H9 (cell line): ENCODE measurements around the gene SLC46A3. TPM values are rescaled to one million over a fixed set of nuclear protein-coding genes. Genes with fewer than 3 reads are reported as not detected.

Experiments used
- DNase-seq: peaks from one replicate; pipeline ENCODE4 v3.0.0-alpha.2; 2017
- H2AFZ ChIP-seq: one replicate; pipeline ENCODE4 v1.6.1; 2013; ENCODE audit warnings: mild to moderate bottlenecking, low read length, control low read depth, moderate library complexity
- H2AK5ac ChIP-seq: 2 replicates; pipeline ENCODE4 v1.6.1; 2013; ENCODE audit warnings: low read length, control low read depth, mixed read lengths; ENCODE audit not compliant: insufficient read length
- H2BK120ac ChIP-seq: one replicate; pipeline ENCODE4 v1.6.1; 2013; ENCODE audit warnings: low read depth, mild to moderate bottlenecking, low read length, control low read depth, inconsistent platforms; ENCODE audit not compliant: poor library complexity, severe bottlenecking
- H2BK12ac ChIP-seq: 2 replicates; pipeline ENCODE4 v1.6.1; 2013; ENCODE audit warnings: low read length, control low read depth, mixed read lengths, low read depth; ENCODE audit not compliant: insufficient read length
- H2BK15ac ChIP-seq: 2 replicates; pipeline ENCODE4 v1.6.1; 2013; ENCODE audit warnings: low read depth, low read length, control low read depth
- H2BK20ac ChIP-seq: one replicate; pipeline ENCODE4 v1.6.1; 2013; ENCODE audit warnings: low read depth, mild to moderate bottlenecking, low read length, control low read depth, inconsistent platforms; ENCODE audit not compliant: poor library complexity, severe bottlenecking
- H2BK5ac ChIP-seq: 2 replicates; pipeline ENCODE4 v1.6.1; 2013; ENCODE audit warnings: low read length, control low read depth, mixed read lengths; ENCODE audit not compliant: insufficient read length
- H3K14ac ChIP-seq: 2 replicates; pipeline ENCODE4 v1.6.1; 2013; ENCODE audit warnings: low read length, control low read depth; ENCODE audit not compliant: insufficient read depth
- H3K18ac ChIP-seq: 2 replicates; pipeline ENCODE4 v1.6.1; 2013; ENCODE audit warnings: low read depth, mild to moderate bottlenecking, mixed read lengths, low read length, control low read depth; ENCODE audit not compliant: insufficient read length
- H3K23ac ChIP-seq: 2 replicates; pipeline ENCODE4 v1.6.1; 2013; ENCODE audit warnings: low read length, control low read depth, mixed read lengths, low read depth; ENCODE audit not compliant: insufficient read length
- H3K23me2 ChIP-seq: 2 replicates; pipeline ENCODE4 v1.6.1; 2013; ENCODE audit warnings: low read depth, mild to moderate bottlenecking, mixed read lengths, low read length, control low read depth; ENCODE audit not compliant: insufficient read length, poor library complexity, severe bottlenecking
- H3K27ac ChIP-seq: 2 replicates; pipeline ENCODE4 v1.5.1; 2013; ENCODE audit warnings: low read length, control low read depth, mixed read lengths, low read depth; ENCODE audit not compliant: insufficient read length
- H3K27me3 ChIP-seq: 2 replicates; pipeline ENCODE4 v1.6.1; 2013; ENCODE audit warnings: low read length, control low read depth, inconsistent platforms; ENCODE audit not compliant: insufficient read depth
- H3K4ac ChIP-seq: 2 replicates; pipeline ENCODE4 v1.6.1; 2013; ENCODE audit warnings: low read depth, mild to moderate bottlenecking, control low read depth, inconsistent platforms, low read length, moderate library complexity
- H3K4me1 ChIP-seq: 2 replicates; pipeline ENCODE4 v1.6.1; 2013; ENCODE audit warnings: low read length, control low read depth, inconsistent platforms; ENCODE audit not compliant: insufficient read depth
- H3K4me2 ChIP-seq: 2 replicates; pipeline ENCODE4 v1.6.1; 2013; ENCODE audit warnings: low read length, control low read depth, mixed read lengths; ENCODE audit not compliant: insufficient read length, insufficient read depth
- H3K56ac ChIP-seq: 2 replicates; pipeline ENCODE4 v1.6.1; 2013; ENCODE audit warnings: low read depth, mild to moderate bottlenecking, mixed read lengths, low read length, control low read depth; ENCODE audit not compliant: insufficient read length
- H3K79me1 ChIP-seq: 2 replicates; pipeline ENCODE4 v1.6.1; 2013; ENCODE audit warnings: low read depth, mild to moderate bottlenecking, moderate library complexity, low read length, control low read depth, inconsistent platforms; ENCODE audit not compliant: insufficient read depth, poor library complexity, severe bottlenecking
- H3K79me2 ChIP-seq: 2 replicates; pipeline ENCODE4 v1.6.1; 2013; ENCODE audit warnings: low read length, control low read depth, inconsistent platforms; ENCODE audit not compliant: insufficient read depth
- H3K9ac ChIP-seq: 2 replicates; pipeline ENCODE4 v1.6.1; 2013; ENCODE audit warnings: low read length, control low read depth, mixed read lengths; ENCODE audit not compliant: insufficient read length; ENCODE audit errors: extremely low read depth
- H3K9me3 ChIP-seq: one replicate; pipeline ENCODE4 v1.6.1; 2013; ENCODE audit warnings: low read depth, low read length, inconsistent platforms; ENCODE audit not compliant: control insufficient read depth
- H3T11ph ChIP-seq: one replicate; pipeline ENCODE4 v1.6.1; 2013; ENCODE audit warnings: mild to moderate bottlenecking, low read length, control low read depth, inconsistent platforms
- H4K20me1 ChIP-seq: one replicate; pipeline ENCODE4 v1.6.1; 2013; ENCODE audit not compliant: control insufficient read depth, insufficient read length, insufficient read depth
- H4K5ac ChIP-seq: 2 replicates; pipeline ENCODE4 v1.6.1; 2013; ENCODE audit warnings: low read depth, mild to moderate bottlenecking, mixed read lengths, low read length, control low read depth; ENCODE audit not compliant: insufficient read length
- H4K8ac ChIP-seq: replicated peaks from 2 replicates; pipeline ENCODE4 v1.6.1; 2013; ENCODE audit warnings: low read length, control low read depth, mixed read lengths, low read depth; ENCODE audit not compliant: insufficient read length
- H4K91ac ChIP-seq: 2 replicates; pipeline ENCODE4 v1.6.1; 2013; ENCODE audit warnings: low read depth, mild to moderate bottlenecking, moderate library complexity, mixed read lengths, low read length, control low read depth; ENCODE audit not compliant: insufficient read length
- H3K27ac Mint-ChIP-seq, 3 experiments: 2 replicates in 2 of 3; 3 replicates in 1 of 3; pipeline ENCODE4 v1.8.0; 2020 to 2021; ENCODE audit warnings: mixed read lengths in 3 of 3, mild to moderate bottlenecking in 1 of 3, moderate library complexity in 1 of 3
- H3K27me3 Mint-ChIP-seq: 2 replicates; pipeline ENCODE4 v1.8.0; 2021; ENCODE audit warnings: low read depth, mild to moderate bottlenecking, moderate library complexity, mixed read lengths
- H3K36me3 Mint-ChIP-seq, 3 experiments: 2 replicates in 2 of 3; 3 replicates in 1 of 3; pipeline ENCODE4 v1.8.0; 2020 to 2021; ENCODE audit warnings: low read depth in 3 of 3, mixed read lengths in 3 of 3; ENCODE audit not compliant: insufficient read depth in 1 of 3
- H3K4me1 Mint-ChIP-seq, 2 experiments: 2 replicates each; pipeline ENCODE4 v1.8.0; 2020; ENCODE audit warnings: mixed read lengths in 2 of 2
- H3K4me3 Mint-ChIP-seq, 2 experiments: 2 replicates in 1 of 2; 3 replicates in 1 of 2; pipeline ENCODE4 v1.8.0; 2020 to 2021; ENCODE audit warnings: mild to moderate bottlenecking in 2 of 2, mixed read lengths in 2 of 2, moderate library complexity in 1 of 2
- H3K9me3 Mint-ChIP-seq, 2 experiments: 2 replicates in 1 of 2; 3 replicates in 1 of 2; pipeline ENCODE4 v1.8.0; 2020; ENCODE audit warnings: mild to moderate bottlenecking in 2 of 2, mixed read lengths in 2 of 2, moderate library complexity in 1 of 2
- CTCF ChIP-seq: fragments of 200-600 bp; sonication (generic); conservative IDR thresholded peaks from 3 replicates; pipeline ENCODE4 v1.8.0; 2021; ENCODE audit warnings: antibody characterized with exemption, mild to moderate bottlenecking
- whole genome bisulfite sequencing: extraction: QIAGEN DNeasy Blood & Tissue Kit; methylation state at CpG from one replicate; pipeline ENCODE4 v1.1.7; 2013; ENCODE audit warnings: missing lambda C conversion rate, low lambda C conversion rate, mixed read lengths; ENCODE audit not compliant: insufficient read length; ENCODE audit errors: extremely low coverage; 5-methylcytosine and 5-hydroxymethylcytosine counted together
- total RNA-seq: library from RNA; stranded (reverse); gene quantifications from 2 replicates; pipeline ENCODE4 v1.2.1, GENCODE V29; 2021

SLC46A3 gene
- total RNA-seq, 1 experiment from 2014 or later: 0.26 TPM

GRCh38 chr13:28763887-28764286 lies 45.1 kb upstream of the SLC46A3 start:
- Histone ChIP-seq H3K79me2 (no peaks in the 10 kb centered on the region), H2BK5ac (no peak overlapping the region), H3K23me2 (no peaks in the 10 kb centered on the region), H4K5ac (no peak overlapping the region), H3K79me1 (no peaks in the 10 kb centered on the region), H3K18ac (no peak overlapping the region), H2BK20ac (no peak overlapping the region), H3K27me3 (no peaks in the 10 kb centered on the region), H4K91ac (no peak overlapping the region), H2BK15ac (no peak overlapping the region), H2BK120ac (no peak overlapping the region), H2AFZ (no peak overlapping the region), H3T11ph (no peak overlapping the region), H3K4me2 (no peak overlapping the region), H3K14ac (no peak overlapping the region), H4K20me1 (no peaks in the 10 kb centered on the region), H3K4ac (no peak overlapping the region), H3K4me1 (no peaks in the 10 kb centered on the region), H3K9me3 (no peaks in the 10 kb centered on the region), H2AK5ac (no peak overlapping the region), H4K8ac (no peak overlapping the region), H2BK12ac (no peak overlapping the region), H3K27ac (no peak overlapping the region), H3K56ac (no peak overlapping the region), H3K9ac (no peak overlapping the region), H3K23ac (no peak overlapping the region)
- H3K27me3 Mint-ChIP-seq: no peaks in the 10 kb centered on the region
- H3K4me3 Mint-ChIP-seq: no peak overlapping the region
- peaks cover 16 to 21% of the 10 kb centered on the region in 2 experiments for H3K9me3 Mint-ChIP-seq
- peaks cover 2 to 6% (median 6%) of the 10 kb centered on the region in 3 experiments; a peak in 6 of 7 replicates for H3K36me3 Mint-ChIP-seq
- no peak for TF ChIP-seq CTCF
- no CpG with 5 or more reads among the region's 4 CpGs for WGBS
- DNase-seq: no peak
- no peaks in the 10 kb centered on the region for H3K4me1 Mint-ChIP-seq
- no peak overlapping the region for H3K27ac Mint-ChIP-seq
